Panc1 (cell line): ENCODE data around the gene PIK3R5. TPM values are rescaled to one million over a fixed set of nuclear protein-coding genes. Genes with fewer than 3 reads are reported as not detected.

Source experiments
- ATAC-seq: fragments of 200-7000 bp; cut with Tn5 transposase; 2 replicates; pipeline ENCODE4 v1.9.1; 2020; ENCODE audit warnings: mild to moderate bottlenecking, moderate library complexity
- BruUV-seq: library from RNA; stranded (reverse); fragments of 400-500 nt; replicated peaks from 2 replicates; lab custom pipeline; 2021; lab: Mats Ljungman, UMichigan
- CTCF ChIA-PET: fragments of 300-600 bp; sonication (Branson Sonifier 250); formaldehyde crosslinking; loops from one replicate; lab custom pipeline; 2022; ENCODE audit warnings: antibody characterized with exemption; lab: Charles Lee
- POLR2A ChIA-PET: fragments of 300-600 bp; sonication (Branson Sonifier 250); formaldehyde crosslinking; loops from one replicate; lab custom pipeline; 2022; ENCODE audit warnings: antibody characterized with exemption; lab: Charles Lee
- DNase-seq: peaks from one replicate; pipeline ENCODE4 v3.0.0-alpha.2; 2010; ENCODE audit warnings: low read depth, low spot score
- H3K27ac ChIP-seq: 2 replicates; pipeline ENCODE4 v1.5.1; 2011; ENCODE audit warnings: mild to moderate bottlenecking, low read length, inconsistent platforms
- H3K27me3 ChIP-seq: fragments of 200-500 bp; sonication (Bioruptor generic); 2 replicates; pipeline ENCODE4 v1.6.0; 2014; ENCODE audit warnings: low read length, inconsistent platforms; ENCODE audit not compliant: control insufficient read depth, insufficient read depth
- H3K36me3 ChIP-seq: fragments of 200-500 bp; sonication (Bioruptor generic); 2 replicates; pipeline ENCODE4 v1.5.1; 2014; ENCODE audit warnings: inconsistent platforms, mild to moderate bottlenecking, low read length, moderate library complexity; ENCODE audit not compliant: control insufficient read depth, insufficient read depth
- H3K4me1 ChIP-seq: 2 replicates; pipeline ENCODE4 v1.5.1; 2011; ENCODE audit warnings: inconsistent platforms, mild to moderate bottlenecking, low read length, moderate library complexity; ENCODE audit not compliant: control insufficient read depth, insufficient read depth
- H3K4me3 ChIP-seq, 2 experiments: 2 replicates each; pipeline ENCODE4 v1.5.1; 2011 to 2012; ENCODE audit warnings: low read depth in 2 of 2, low read length in 2 of 2, mild to moderate bottlenecking in 2 of 2, inconsistent platforms in 1 of 2, moderate library complexity in 1 of 2
- H3K9me3 ChIP-seq: fragments of 200-500 bp; sonication (Bioruptor generic); 2 replicates; pipeline ENCODE4 v1.5.1; 2014; ENCODE audit warnings: low read depth, mild to moderate bottlenecking, inconsistent platforms, low read length, moderate library complexity; ENCODE audit not compliant: control insufficient read depth, insufficient read depth
- POLR2AphosphoS5 ChIP-seq: IDR thresholded peaks from 2 replicates; pipeline ENCODE4 v1.6.1; 2012; ENCODE audit warnings: mild to moderate bottlenecking, low read depth, low read length, moderate library complexity
- SIN3A ChIP-seq: IDR thresholded peaks from 2 replicates; pipeline ENCODE4 v1.6.1; 2012; ENCODE audit warnings: low read depth, mild to moderate bottlenecking, low read length, moderate library complexity, borderline replicate concordance; ENCODE audit not compliant: insufficient read depth
- TCF7L2 ChIP-seq: IDR thresholded peaks from 2 replicates; pipeline ENCODE4 v1.6.1; 2011; ENCODE audit warnings: mild to moderate bottlenecking, low read depth, low read length, inconsistent platforms
- in situ Hi-C: cut with HindIII; loops from 2 replicates; pipeline ENCODE4 v1.10.0; 2016; ENCODE audit warnings: low sequenced_read_pairs, low pct_unique_long_range_greater_than_20kb
- intact Hi-C: fragments of 100-400 bp; cut with micrococcal nuclease; formaldehyde crosslinking; loops from one replicate; pipeline ENCODE4 v1.10.0; 2022; ENCODE audit not compliant: unreplicated experiment
- total RNA-seq: library from RNA; stranded (reverse); gene quantifications from one replicate; pipeline ENCODE4 v1.2.1, GENCODE V29; 2021; ENCODE audit not compliant: unreplicated experiment
- TF ChIP-seq, protein P1 (sequence below): fragments of 450-650 bp; IDR thresholded peaks from 2 replicates; pipeline ENCODE4 v1.5.1; 2017; ENCODE audit warnings: mild to moderate bottlenecking
- TF ChIP-seq, protein P2 (sequence below), 2 experiments: IDR thresholded peaks; 2 replicates each; pipeline ENCODE4 v1.6.1; 2011 to 2012; ENCODE audit warnings: low read depth in 2 of 2, control low read depth in 1 of 2, low read length in 1 of 2, mild to moderate bottlenecking in 1 of 2, moderate library complexity in 1 of 2; ENCODE audit not compliant: insufficient read depth in 1 of 2

Gene PIK3R5
- total RNA-seq, 1 experiment from 2014 or later, result 0.15 TPM

DNA sequence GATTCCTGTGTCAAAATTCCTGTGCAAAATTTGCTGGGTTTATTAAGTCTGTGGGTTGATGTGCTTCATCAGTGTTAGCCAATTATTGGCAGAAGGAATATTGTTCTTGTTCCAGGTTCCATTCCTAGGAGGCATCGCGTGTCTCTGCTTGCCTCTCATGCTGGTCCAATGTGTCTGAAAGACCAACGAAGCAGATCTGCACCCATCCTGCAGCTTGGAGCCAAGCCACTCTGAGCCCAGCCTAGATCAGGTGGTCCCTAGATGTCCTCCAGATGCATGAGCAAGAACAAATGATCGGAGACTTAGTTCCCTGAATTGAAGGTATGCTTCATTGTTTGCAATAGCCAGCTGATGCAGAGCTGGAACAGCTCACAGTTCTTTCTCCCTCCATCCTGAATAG lies 87.5 kb downstream of the PIK3R5 start:
- TF ChIP-seq, protein P1, sequence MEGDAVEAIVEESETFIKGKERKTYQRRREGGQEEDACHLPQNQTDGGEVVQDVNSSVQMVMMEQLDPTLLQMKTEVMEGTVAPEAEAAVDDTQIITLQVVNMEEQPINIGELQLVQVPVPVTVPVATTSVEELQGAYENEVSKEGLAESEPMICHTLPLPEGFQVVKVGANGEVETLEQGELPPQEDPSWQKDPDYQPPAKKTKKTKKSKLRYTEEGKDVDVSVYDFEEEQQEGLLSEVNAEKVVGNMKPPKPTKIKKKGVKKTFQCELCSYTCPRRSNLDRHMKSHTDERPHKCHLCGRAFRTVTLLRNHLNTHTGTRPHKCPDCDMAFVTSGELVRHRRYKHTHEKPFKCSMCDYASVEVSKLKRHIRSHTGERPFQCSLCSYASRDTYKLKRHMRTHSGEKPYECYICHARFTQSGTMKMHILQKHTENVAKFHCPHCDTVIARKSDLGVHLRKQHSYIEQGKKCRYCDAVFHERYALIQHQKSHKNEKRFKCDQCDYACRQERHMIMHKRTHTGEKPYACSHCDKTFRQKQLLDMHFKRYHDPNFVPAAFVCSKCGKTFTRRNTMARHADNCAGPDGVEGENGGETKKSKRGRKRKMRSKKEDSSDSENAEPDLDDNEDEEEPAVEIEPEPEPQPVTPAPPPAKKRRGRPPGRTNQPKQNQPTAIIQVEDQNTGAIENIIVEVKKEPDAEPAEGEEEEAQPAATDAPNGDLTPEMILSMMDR, result no peak
- TF ChIP-seq TCF7L2 (no peak), POLR2AphosphoS5 (no peak), SIN3A (no peak)
- TF ChIP-seq, protein P2, sequence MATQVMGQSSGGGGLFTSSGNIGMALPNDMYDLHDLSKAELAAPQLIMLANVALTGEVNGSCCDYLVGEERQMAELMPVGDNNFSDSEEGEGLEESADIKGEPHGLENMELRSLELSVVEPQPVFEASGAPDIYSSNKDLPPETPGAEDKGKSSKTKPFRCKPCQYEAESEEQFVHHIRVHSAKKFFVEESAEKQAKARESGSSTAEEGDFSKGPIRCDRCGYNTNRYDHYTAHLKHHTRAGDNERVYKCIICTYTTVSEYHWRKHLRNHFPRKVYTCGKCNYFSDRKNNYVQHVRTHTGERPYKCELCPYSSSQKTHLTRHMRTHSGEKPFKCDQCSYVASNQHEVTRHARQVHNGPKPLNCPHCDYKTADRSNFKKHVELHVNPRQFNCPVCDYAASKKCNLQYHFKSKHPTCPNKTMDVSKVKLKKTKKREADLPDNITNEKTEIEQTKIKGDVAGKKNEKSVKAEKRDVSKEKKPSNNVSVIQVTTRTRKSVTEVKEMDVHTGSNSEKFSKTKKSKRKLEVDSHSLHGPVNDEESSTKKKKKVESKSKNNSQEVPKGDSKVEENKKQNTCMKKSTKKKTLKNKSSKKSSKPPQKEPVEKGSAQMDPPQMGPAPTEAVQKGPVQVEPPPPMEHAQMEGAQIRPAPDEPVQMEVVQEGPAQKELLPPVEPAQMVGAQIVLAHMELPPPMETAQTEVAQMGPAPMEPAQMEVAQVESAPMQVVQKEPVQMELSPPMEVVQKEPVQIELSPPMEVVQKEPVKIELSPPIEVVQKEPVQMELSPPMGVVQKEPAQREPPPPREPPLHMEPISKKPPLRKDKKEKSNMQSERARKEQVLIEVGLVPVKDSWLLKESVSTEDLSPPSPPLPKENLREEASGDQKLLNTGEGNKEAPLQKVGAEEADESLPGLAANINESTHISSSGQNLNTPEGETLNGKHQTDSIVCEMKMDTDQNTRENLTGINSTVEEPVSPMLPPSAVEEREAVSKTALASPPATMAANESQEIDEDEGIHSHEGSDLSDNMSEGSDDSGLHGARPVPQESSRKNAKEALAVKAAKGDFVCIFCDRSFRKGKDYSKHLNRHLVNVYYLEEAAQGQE (IDR thresholded peaks at IDR 0.05; ENCODE audit: insufficient read depth in 1 of 2, low read depth in 2 of 2, low read length in 1 of 2), result no peak
- no peak for DNase-seq
- no peaks in the 10 kb centered on the region for H3K9me3 ChIP-seq
- no peaks in the 10 kb centered on the region for H3K4me1 ChIP-seq
- no peak for ATAC-seq
- ChIA-PET POLR2A (no interaction called here), CTCF (no interaction called here)
- no TSS peak for BruUV-seq
- no peak overlapping the region for H3K4me3 ChIP-seq
- peaks cover 3% of the 10 kb centered on the region for H3K27me3 ChIP-seq
- in situ Hi-C loops (no loop called here), intact Hi-C loops (no loop called here)
- no peaks in the 10 kb centered on the region for H3K36me3 ChIP-seq
- H3K27ac ChIP-seq, result no peak overlapping the region

DNA sequence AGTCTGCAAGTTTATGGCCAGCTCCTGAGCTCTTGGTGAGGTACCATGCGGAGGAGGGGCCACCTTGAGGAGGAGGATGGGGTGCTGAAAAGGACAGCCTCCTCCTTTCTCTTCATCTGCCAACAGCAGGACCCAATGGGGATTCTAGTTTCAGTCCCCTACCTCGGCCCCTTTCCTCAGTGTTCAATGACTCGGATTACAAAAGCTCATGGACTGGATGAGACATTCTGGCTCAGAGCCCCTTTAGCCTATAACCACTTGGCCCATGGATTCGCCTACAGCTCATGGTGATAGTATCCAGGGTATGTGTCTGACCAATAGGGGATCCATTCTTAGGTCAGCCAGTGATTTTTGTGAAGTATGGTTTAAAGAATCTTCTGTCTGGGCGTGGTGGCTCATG lies 89.5 kb downstream of the PIK3R5 start:
- H3K4me3 ChIP-seq, result no peak overlapping the region
- CTCF ChIA-PET, result no interaction called here
- intact Hi-C loops (no loop called here), in situ Hi-C loops (no loop called here)
- no peak for DNase-seq
- no peaks in the 10 kb centered on the region for H3K9me3 ChIP-seq
- BruUV-seq, result no TSS peak
- H3K27me3 ChIP-seq, result peaks cover 3% of the 10 kb centered on the region
- no peaks in the 10 kb centered on the region for H3K4me1 ChIP-seq
- no peak for ATAC-seq
- no peak for TF ChIP-seq SIN3A
- TF ChIP-seq, protein P2 (IDR thresholded peaks at IDR 0.05; ENCODE audit: insufficient read depth in 1 of 2, low read depth in 2 of 2, low read length in 1 of 2), result no peak
- TF ChIP-seq, protein P1, result no peak
- TF ChIP-seq POLR2AphosphoS5, result no peak
- TF ChIP-seq TCF7L2, result no peak
- H3K27ac ChIP-seq, result no peak overlapping the region
- POLR2A ChIA-PET, result no interaction called here
- no peaks in the 10 kb centered on the region for H3K36me3 ChIP-seq
